Activated gamma-delta T cell treated with anti-CD3 and anti-CD28 coated beads, Interleukin-2, amount 50 U/mL, for 16 hours (primary cell): ENCODE data around the gene SCP2D1.

ENCODE experiments used
- DNase-seq: peaks from one replicate; pipeline ENCODE4 v3.0.0-alpha.2; 2020; ENCODE audit warnings: low read depth

The SCP2D1 gene

DNA sequence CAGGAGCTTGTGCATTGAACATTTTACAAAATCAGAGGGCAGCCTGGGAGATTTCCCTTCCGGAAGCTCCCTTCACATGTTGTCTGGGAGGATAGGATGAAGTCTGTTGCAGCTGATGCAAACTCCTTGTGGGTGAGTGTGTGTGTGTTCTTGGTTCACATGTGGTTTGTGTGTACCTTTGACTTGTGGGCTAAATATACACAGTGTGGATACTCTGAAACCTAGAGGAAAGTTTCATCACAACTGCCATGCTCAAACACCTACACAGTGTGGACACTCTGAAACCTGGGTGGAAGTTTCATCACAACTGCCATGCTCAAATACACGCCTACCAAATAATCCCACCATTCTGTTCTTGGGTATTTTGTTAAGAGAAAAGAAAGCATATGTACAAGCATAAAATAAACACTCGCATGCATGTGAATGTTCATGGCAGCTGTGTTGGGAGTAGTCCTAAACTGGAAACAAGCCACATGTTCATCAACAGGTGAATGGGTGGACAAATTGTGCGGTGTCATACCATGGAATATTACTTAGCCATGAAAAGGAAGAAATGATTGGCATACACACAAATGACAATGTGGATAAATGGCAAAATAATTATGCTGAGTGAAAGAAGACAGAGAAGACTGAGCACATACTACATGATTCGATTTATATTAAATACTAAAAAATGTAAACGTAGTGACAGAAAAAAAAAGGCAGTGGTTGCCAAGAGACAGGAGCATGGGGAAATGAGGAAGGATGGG, 1.8 kb downstream of the SCP2D1 start:
- no peak for DNase-seq

GRCh38 chr20:18822832-18823231, 9.2 kb downstream of the SCP2D1 start:
- no peak for DNase-seq

DNA sequence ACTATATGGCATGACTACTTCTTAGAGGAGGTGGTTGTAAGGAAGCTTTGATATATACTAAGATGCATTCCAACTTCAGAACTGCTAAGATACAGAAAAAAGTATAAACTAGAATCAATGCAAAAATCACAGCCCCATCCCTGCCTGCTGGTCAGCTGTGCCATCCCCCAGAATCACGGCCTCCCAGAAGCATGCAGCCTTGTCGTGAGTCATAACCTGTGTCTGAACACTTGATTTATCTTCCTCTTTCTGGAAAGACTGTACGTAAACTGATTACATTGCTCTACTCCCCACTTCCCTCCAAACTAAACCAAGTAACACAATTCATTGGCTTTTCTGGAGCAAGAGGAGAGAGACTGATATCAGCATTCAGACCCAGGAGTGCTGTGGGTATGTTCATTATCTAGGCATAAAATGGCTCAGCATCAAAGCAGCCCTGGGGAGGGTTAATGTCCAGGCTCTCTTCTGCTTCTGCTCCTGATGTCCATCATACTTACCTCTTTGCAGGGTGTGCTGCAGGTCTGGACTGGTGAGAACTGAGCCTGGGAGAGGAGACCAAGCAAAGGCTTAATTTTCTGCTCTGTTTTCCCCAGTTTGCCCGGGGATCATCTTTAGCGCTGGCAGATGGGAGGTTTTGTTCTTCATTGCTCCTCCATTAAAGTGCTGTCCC, 18.4 kb downstream of the SCP2D1 start:
- DNase-seq: no peak

- no peak for DNase-seq
Observed at GRCh38 chr20:18832546-18833200, 19.1 kb downstream of the SCP2D1 start.

- DNase-seq: no peak
Observed at GRCh38 chr20:18835466-18836256, 22.1 kb downstream of the SCP2D1 start.

DNA sequence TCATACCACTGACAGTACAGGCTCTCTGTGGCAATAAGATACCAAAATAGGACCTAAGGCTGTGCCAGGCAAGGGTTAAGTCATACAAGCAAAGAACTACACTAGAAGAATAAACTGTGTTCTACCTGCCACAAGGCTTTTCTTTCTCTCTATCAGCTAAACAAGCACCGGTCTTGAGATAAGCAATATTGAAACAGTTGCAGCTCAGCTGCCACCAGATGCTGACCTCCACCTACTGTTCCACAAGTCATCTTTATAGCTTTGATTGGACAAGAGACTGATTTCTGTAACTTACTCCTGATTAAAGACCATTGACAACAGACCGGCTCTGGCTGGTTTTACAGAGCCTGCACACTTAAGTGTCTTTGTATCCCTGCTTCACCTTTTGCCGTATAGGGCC, 24.1 kb downstream of the SCP2D1 start:
- no peak for DNase-seq

DNA sequence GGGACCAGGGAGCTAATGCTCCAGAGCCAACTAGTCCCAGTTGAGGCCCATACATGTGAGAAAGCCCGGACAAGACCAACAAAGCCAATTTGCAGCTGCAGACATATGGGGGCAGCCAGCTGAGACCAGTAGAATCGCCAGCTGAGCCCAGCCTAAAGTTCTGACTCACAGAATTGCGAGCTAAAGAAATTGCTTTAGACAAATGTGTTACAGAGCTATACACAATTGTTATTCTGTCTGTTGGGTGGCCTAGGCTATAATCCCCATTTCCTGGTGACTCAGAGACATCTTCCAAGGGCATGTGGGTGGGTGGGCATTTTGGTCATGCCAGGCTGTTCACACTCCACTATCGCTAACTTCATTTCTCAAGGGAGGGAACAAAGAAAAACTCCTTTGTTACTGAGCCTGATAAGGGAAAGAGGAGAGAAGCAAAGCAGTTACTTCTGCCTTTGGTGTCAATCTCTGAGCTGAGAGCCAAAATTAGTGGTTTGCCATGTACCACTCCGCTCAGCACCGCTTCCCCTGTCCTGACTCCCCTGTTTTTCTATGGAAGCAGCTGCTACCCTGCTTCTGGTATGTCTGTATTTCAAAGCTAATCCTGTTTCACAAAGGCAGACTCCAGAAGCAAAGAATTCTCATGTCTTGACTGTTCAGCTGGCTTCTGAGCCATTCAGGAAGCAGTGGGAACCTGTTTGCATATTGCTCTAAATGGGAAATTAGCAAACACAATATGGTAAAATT, 26.1 kb downstream of the SCP2D1 start:
- no peak for DNase-seq

DNA sequence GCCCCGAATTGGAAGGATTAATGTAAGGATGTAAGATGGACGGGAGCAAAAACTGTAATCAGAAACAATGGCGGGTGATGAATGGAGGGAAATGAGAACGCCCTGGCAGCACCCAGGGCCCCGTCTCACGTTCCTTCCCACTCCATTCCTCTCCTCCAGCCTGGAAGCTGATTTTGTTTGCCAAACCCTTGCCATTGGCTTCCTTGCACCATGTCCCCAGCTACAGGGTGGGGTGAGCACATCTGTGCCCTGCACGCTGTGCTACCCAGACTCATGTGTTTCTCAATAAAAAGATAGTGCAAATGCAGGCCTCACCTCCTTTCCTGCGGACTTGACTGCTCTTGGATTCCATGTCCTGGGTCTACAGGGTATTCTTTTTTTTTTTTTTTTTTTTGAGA, 26.7 kb downstream of the SCP2D1 start:
- DNase-seq: no peak

GRCh38 chr20:18845017-18845416, 31.4 kb downstream of the SCP2D1 start:
- no peak for DNase-seq

DNA sequence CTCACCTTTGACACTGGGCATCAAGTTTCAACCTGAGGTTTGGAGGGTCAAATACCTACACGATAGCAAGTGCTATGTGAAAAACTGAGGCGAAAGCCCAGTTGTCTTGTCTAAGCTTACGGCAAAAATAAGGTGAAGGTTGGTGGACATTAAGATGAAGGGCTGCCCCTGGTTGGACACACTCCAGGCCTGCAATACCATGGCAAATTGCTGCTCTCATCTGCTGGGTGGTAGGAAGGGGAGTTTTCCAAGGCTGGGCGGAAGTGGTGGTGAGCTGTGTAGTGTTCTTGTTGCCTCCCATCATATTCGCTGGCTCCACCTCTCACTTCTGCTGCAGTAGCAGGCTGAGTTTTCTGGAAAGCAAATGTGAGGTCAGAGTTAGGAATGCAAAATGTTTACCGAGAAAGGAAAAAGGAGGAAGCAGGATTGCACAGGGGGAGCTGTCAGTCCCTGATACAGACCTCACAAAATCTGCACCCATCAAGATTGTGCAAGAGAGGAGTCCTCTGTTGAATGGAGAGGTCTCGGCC, 33.7 kb downstream of the SCP2D1 start:
- DNase-seq: no peak

GRCh38 chr20:18849131-18849530, 35.5 kb downstream of the SCP2D1 start:
- DNase-seq: no peak

GRCh38 chr20:18851629-18852028, 38.0 kb downstream of the SCP2D1 start:
- DNase-seq: no peak

DNA sequence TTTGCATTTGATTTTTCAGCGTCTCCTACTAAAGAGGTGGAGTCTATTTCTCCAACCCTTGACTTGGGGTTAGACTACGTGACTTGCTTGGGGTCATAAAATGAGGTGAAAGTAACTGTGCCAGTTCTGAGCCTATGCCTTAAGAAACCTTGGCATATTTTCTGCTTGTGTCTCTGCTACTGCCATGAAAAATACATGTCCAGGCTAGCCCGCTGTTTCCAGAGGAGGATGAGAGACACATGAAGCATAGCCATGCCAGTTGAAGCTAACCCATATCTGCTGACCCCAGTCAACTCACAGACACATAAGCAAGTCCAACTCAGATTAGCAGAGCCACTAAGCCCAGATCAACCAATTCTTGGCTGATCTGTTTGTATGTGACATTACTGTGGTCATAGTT, 38.7 kb downstream of the SCP2D1 start:
- DNase-seq: no peak

DNA sequence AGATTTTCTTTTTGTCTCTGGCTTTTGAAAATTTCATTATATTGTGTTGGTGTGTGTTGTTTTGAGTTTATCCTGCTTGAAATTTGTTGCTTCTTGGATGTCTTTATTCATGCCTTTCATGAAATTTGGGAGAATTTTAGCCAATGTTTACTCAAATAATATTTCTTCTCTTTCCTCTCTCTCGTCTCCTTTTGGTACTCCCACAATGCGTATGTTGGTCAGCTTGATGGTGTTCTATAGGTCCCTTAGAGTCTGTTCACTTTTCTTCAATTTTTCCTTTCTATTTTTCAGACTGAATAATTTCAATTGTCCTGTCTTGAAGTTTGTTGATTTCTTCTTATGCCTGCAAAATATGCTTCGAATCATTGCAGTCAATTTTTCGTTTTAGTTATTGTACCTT, 39.6 kb downstream of the SCP2D1 start:
- no peak for DNase-seq

GRCh38 chr20:18853946-18854646, 40.5 kb downstream of the SCP2D1 start:
- no peak for DNase-seq

- DNase-seq: no peak
Observed at GRCh38 chr20:18855882-18856281, 42.3 kb downstream of the SCP2D1 start.

DNA sequence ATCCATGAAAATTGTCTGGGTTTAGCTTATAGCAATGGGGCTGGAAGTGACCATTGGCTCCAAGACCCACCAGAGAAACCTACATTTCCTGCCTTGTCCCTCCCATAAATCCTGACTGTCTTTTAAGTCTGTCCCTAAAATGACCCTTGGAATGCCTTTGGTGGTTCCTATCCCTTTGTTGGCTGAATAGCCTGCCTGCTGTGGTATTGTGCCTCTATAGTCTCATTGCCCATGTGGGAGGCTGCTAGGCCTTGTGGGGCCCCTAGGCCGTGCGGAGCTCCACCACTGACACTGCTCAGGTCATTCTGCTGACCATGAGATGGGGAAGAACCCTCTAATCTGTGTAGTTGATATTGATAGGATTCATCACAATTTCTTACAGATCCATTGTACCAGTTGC, 43.3 kb downstream of the SCP2D1 start:
- DNase-seq: no peak

DNA sequence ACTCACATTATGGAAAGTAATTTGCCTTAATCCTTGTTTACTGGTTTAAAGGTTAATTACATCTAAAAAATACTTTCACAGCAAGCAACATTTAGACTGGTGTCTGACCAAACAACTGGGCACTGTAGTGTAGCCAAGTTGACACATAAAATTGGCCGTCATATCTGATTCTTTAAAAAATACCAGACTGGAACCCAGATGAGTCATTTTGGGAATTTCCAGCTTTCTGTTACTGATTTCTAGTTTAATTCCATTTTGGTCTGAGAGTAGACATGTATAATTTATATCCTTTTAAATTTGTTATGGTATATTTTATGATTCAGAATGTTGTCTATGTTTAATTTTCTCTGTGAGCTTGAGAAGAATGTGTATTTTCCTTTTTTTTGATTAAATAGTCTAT, 44.1 kb downstream of the SCP2D1 start:
- DNase-seq: no peak

DNA sequence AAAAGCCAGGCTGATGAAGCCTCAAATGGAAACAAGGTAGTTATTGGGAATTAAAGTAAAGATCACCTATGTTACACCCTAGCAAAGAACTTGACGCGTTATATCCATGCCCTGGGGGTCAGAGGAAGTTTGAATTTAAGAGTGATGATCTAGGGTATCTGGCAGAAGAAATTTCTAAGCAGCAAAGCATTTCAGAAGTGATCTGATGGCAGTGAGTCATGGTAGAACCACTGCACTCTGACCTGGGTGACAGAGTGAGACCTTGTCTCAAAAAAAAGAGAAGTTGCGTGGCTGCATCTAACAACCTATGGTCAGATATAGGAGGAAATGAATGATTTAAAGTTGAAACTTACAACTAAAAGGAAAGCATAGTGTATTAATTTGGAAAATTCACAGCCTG, 45.2 kb downstream of the SCP2D1 start:
- DNase-seq: no peak
